B cell (primary cell): ENCODE measurements around the gene TARS2.

Source experiments
- EZH2 ChIP-seq: IDR thresholded peaks from 2 replicates; pipeline ENCODE4 v1.6.1; 2012; ENCODE audit warnings: borderline replicate concordance, low read depth, mild to moderate bottlenecking, moderate library complexity, low read length; ENCODE audit not compliant: insufficient read depth, poor library complexity, severe bottlenecking
- TF ChIP-seq, protein P1 (sequence below): fragments of 200-600 bp; IDR thresholded peaks from one replicate; pipeline ENCODE4 v1.8.0; 2022; ENCODE audit warnings: antibody characterized with exemption, mild to moderate bottlenecking

DNA sequence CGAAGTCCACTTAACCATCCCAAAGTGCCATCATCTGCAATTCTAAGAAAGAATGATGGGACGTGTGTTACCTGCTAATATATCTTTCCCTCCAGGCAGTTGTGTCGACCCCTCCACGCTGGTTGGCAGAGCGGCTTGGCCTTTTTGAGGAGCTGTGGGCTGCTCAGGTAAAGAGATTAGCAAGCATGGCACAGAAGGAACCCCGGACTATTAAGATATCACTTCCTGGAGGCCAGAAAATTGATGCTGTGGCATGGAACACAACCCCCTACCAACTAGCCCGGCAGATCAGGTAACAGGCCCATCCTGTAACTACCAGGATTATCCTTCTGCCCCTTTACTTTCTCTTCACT is 520 bp downstream of the TARS2 start:
- TF ChIP-seq, protein P1, sequence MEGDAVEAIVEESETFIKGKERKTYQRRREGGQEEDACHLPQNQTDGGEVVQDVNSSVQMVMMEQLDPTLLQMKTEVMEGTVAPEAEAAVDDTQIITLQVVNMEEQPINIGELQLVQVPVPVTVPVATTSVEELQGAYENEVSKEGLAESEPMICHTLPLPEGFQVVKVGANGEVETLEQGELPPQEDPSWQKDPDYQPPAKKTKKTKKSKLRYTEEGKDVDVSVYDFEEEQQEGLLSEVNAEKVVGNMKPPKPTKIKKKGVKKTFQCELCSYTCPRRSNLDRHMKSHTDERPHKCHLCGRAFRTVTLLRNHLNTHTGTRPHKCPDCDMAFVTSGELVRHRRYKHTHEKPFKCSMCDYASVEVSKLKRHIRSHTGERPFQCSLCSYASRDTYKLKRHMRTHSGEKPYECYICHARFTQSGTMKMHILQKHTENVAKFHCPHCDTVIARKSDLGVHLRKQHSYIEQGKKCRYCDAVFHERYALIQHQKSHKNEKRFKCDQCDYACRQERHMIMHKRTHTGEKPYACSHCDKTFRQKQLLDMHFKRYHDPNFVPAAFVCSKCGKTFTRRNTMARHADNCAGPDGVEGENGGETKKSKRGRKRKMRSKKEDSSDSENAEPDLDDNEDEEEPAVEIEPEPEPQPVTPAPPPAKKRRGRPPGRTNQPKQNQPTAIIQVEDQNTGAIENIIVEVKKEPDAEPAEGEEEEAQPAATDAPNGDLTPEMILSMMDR: no peak
- no peak for TF ChIP-seq EZH2
